ENCODE results near the gene CAMTA1. TPM values are rescaled to one million over a fixed set of nuclear protein-coding genes. Genes with fewer than 3 reads are reported as not detected.

The CAMTA1 gene
- total and polyA plus RNA-seq, 2 experiments from 2014 or later, result 213 to 341 TPM

DNA sequence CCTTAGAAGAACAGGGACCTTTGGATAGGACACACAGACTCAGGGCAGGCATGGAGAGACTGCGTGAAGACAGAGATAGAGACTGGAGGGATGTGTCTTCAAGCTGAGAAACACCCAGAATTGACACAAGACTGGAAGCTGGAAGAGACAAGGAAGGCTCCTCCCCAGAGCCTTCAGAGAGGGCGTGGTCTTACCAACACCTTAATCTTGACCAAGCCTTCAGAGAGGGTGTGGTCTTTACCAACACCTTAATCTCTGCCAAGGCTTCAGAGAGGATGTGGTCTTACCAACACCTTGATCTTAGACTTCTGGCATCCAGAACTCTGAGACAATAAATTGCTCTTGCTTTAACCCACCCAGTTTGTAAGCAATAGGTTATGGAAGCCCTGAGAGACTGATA lies 504.4 kb downstream of the CAMTA1 start:
- H3K27ac ChIP-seq, result no peak overlapping the region
- no peak for DNase-seq (ENCODE audit: low read depth in 1 of 2, low spot score in 1 of 2)
- H3K27me3 ChIP-seq, result no peaks in the 10 kb centered on the region
- H3K4me1 ChIP-seq (ENCODE audit: low read depth), result peaks cover 5% of the 10 kb centered on the region
- H3K4me3 ChIP-seq, result no peak overlapping the region
- TF ChIP-seq, protein P1, sequence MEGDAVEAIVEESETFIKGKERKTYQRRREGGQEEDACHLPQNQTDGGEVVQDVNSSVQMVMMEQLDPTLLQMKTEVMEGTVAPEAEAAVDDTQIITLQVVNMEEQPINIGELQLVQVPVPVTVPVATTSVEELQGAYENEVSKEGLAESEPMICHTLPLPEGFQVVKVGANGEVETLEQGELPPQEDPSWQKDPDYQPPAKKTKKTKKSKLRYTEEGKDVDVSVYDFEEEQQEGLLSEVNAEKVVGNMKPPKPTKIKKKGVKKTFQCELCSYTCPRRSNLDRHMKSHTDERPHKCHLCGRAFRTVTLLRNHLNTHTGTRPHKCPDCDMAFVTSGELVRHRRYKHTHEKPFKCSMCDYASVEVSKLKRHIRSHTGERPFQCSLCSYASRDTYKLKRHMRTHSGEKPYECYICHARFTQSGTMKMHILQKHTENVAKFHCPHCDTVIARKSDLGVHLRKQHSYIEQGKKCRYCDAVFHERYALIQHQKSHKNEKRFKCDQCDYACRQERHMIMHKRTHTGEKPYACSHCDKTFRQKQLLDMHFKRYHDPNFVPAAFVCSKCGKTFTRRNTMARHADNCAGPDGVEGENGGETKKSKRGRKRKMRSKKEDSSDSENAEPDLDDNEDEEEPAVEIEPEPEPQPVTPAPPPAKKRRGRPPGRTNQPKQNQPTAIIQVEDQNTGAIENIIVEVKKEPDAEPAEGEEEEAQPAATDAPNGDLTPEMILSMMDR (IDR thresholded peaks at IDR 0.05; ENCODE audit: low read depth, low read length), result no peak
- no peaks in the 10 kb centered on the region for H3K36me3 ChIP-seq
- no peaks in the 10 kb centered on the region for H3K9me3 ChIP-seq (ENCODE audit: low read depth)

DNA sequence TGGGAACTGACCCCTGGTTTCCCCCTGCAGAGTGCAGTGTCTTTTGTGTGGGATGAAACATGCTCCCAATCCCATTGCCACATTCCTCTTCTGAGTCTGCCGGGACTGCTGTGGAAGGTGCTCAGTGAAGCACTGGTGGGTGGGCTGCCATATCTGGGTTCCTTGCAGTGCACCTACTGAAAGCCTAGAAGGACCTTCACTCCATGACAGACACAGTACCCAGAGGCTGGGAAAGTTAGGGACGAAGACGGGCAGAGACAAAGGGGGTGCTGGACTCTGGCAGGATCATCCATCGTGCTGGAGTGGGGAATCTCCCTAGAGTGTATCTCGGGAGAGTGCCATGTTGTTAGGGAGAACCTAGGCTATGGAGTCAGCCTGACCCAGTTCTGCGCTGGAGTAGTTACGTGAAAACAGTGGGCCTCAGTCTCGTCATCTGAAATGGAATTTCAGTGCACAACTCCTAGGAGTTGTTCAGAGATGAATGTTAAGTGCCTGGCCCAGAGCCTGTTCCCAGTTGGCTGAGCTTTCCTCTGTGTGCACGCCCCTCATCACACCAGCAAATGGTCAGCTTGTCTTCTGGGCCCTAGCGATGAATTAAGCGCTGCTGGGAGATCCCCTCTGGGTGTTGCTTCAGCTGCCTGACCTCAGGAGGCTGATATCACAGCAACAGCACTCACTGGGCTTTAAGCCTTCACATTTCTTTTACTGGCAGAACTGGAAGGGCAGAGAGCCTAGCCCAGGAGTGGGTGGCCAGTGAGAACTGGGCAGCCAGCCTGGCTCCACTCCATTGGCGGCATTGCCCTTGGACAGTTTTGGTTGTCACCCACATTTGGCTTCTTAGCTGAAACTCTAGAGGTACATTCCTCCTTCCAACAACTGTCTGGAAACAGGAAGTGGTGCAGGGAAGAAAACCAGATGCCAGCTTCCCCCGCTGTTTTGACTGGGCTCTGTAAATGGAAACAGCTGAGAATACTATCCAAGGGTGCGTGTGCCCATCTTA lies 506.0 kb downstream of the CAMTA1 start:
- H3K4me1 ChIP-seq (ENCODE audit: low read depth), result peaks cover 5% of the 10 kb centered on the region
- DNase-seq (ENCODE audit: low read depth in 1 of 2, low spot score in 1 of 2), result peak in 1 of 2 donors; percentile 83
- H3K4me3 ChIP-seq, result no peak overlapping the region
- no peaks in the 10 kb centered on the region for H3K27me3 ChIP-seq
- H3K27ac ChIP-seq, result no peak overlapping the region
- TF ChIP-seq, protein P1 (IDR thresholded peaks at IDR 0.05; ENCODE audit: low read depth, low read length), result no peak
- no peaks in the 10 kb centered on the region for H3K36me3 ChIP-seq
- no peaks in the 10 kb centered on the region for H3K9me3 ChIP-seq (ENCODE audit: low read depth)

DNA sequence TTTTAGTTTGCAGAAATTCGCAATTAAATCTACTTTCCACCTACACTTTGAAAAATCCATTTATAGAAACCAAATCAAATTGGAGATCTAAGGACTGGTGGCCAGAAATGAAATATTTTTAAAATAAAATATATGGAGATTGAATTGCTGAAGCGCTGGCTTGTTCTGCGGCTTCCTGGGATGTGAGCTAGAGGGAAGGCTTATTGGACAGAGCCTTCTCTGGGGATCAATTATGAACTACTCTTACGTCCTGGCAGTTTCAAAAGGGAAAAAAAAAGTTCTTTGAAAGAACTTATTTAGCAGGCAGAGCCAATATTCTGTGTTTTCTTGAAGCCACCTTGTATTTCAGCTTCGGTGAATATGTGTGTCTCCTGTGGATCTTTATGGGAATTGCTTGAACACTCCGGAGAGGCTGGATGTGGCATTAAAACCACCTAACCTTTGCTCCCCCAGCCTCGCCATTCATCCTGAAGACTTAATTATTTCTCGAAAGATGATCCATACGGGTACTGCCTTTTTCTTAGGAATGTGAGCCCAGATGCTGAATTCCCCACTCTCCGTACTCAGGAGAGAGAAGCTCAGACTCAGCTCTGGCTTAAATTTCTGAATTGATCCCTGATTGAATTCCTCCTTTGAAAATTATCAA lies 506.9 kb downstream of the CAMTA1 start:
- no peaks in the 10 kb centered on the region for H3K36me3 ChIP-seq
- H3K9me3 ChIP-seq (ENCODE audit: low read depth), result no peaks in the 10 kb centered on the region
- H3K4me1 ChIP-seq (ENCODE audit: low read depth), result peaks cover 5% of the 10 kb centered on the region
- no peak overlapping the region for H3K27ac ChIP-seq
- no peak overlapping the region for H3K4me3 ChIP-seq
- TF ChIP-seq, protein P1 (IDR thresholded peaks at IDR 0.05; ENCODE audit: low read depth, low read length), result no peak
- no peak for DNase-seq (ENCODE audit: low read depth in 1 of 2, low spot score in 1 of 2)
- H3K27me3 ChIP-seq, result no peaks in the 10 kb centered on the region

DNA sequence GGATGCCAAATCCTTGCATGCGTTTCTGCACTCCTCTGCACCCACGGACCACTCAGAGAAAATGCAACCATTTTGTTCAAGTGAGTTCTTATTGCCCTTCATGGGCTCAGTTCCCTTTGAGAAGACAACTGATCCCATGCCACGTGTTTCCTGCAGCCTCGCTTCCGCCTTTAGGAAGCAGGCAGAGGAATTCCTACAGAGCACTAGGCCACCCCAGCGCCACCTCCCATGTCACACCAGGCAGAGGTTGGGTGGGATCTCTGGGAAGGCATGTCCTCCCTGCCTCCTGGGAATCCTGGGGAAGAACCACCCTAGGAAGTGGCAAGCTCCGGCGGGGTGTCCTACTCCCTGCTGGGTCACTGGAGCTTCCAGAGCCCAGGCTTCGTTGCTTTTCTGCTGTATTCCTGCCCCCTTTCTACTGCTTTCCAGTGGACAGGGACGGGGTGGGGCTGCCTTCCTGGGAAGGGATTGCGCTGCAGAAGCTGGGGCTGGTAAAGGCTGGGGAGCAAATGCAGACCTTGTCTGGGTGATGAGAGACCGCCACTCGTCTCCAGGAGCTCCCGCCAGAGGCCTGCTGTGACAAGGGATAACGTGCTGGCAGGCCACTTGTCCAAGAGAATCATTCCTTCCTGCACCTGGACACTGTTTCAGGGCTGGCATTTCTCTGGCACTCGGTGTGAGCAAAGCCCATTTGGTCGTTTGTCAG lies 507.6 kb downstream of the CAMTA1 start:
- no peak overlapping the region for H3K4me3 ChIP-seq
- no peaks in the 10 kb centered on the region for H3K27me3 ChIP-seq
- TF ChIP-seq, protein P1 (IDR thresholded peaks at IDR 0.05; ENCODE audit: low read depth, low read length), result no peak
- no peaks in the 10 kb centered on the region for H3K36me3 ChIP-seq
- H3K9me3 ChIP-seq (ENCODE audit: low read depth), result no peaks in the 10 kb centered on the region
- peak in 1 of 2 donors; percentile 41 for DNase-seq (ENCODE audit: low read depth in 1 of 2, low spot score in 1 of 2)
- peaks cover 5% of the 10 kb centered on the region for H3K4me1 ChIP-seq (ENCODE audit: low read depth)
- no peak overlapping the region for H3K27ac ChIP-seq

Measured in cardiac muscle cell (in vitro differentiated cells and primary cell).